T-helper 2 cell treated with Interferon-gamma antibody and Interleukin-4, amounts not matched to agents 100 ng/mL and 5 ng/mL, for 36 hours (primary cell): ENCODE measurements around the gene ABHD17B. TPM values are rescaled to one million over a fixed set of nuclear protein-coding genes. Genes with fewer than 3 reads are reported as not detected.

Experiments used
- intact Hi-C: fragments of 100-400 bp; cut with micrococcal nuclease; formaldehyde crosslinking; loops from one replicate; pipeline ENCODE4 v1.15.1; 2023
- total RNA-seq: library from RNA; stranded (reverse); gene quantifications from 2 replicates; pipeline ENCODE4 v1.2.3, GENCODE V29; 2022

The ABHD17B gene
- total RNA-seq, 1 donor from 2014 or later: 28.7 TPM

DNA sequence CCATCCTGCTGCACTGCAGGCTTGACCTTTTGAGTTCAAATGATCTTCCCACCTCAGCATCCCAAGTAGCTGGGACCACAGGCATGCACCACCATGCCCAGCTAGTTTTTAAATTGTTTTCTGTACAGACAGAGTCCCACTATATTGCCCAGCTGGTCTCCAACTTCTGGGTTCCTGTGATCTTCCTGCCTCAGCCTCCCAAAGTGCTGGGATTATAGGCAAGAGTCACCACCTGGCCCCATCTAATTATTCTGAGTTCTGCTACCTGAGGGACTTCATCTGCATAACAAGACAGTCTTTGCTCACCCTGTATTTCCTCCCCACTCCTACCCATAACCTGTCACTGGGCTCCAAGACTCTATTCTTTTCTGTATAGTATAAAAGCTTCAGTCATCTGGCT, 88.1 kb downstream of the ABHD17B start:
- intact Hi-C loops: loop anchor here (1.0 to 2.0 kb wide), 3 partner anchors 54 to 88 kb away; partner anchors contain the start of genes ABHD17B, C9orf85 and CEMIP2

- intact Hi-C loops: loop anchor here (1.0 to 2.0 kb wide), 3 partner anchors 54 to 88 kb away; partner anchors contain the start of genes ABHD17B, C9orf85 and CEMIP2
Observed at GRCh38 chr9:71822456-71822855, 88.5 kb downstream of the ABHD17B start.

GRCh38 chr9:71821405-71821804, 89.6 kb downstream of the ABHD17B start:
- intact Hi-C loops: no loop called here

GRCh38 chr9:71820403-71820921, 90.5 kb downstream of the ABHD17B start:
- intact Hi-C loops: no loop called here

GRCh38 chr9:71819115-71819739, 91.8 kb downstream of the ABHD17B start:
- intact Hi-C loops: loop anchor here (1.0 kb wide), 2 partner anchors 36 to 214 kb away; no protein-coding TSS in a partner anchor

DNA sequence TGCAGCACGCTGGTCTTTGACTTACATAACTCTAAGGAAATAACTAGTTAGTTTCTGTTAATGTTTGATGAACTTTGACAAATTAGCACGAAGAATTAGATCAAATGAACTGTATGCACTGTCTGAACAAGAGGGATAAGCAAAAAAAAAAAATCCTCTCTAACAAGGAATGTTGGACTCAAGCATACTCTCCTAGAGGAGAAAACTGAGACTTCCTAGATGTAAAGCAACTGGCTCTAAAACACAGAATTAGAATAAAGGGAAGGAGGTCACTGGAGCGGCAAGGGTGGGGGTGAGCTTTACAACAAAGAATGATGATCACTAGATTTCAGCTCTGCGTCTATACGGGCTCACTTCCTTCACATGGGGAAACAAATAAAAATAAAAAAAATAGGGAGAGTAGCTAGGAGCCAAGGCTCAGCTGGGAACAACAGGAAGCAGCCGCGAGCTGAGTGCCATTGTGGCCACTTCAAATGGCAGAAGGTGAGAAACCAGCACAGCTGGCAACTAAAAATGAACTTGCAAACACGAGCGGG, 94.0 kb downstream of the ABHD17B start:
- intact Hi-C loops: no loop called here

Other genes with a start within 250 kb of the ABHD17B start
- gene CEMIP2, start 142.7 kb downstream of the ABHD17B start, total RNA-seq: 42.4 and 44.2 TPM in 2 replicates
- 11.0 and 12.8 TPM in 2 replicates for gene C9orf85, start 446 bp upstream of the ABHD17B start, total RNA-seq
- not detected in 2 replicates for gene C9orf57, start 149.4 kb upstream of the ABHD17B start, total RNA-seq
- 0.05 TPM in 1 of 2 replicates, not detected in the other for gene GDA, start 238.2 kb upstream of the ABHD17B start, total RNA-seq